ENCODE results near the gene AP1G2. TPM values are rescaled to one million over a fixed set of nuclear protein-coding genes. Genes with fewer than 3 reads are reported as not detected.

Gene AP1G2
- total RNA-seq, 2 donors from 2014 or later = 6.6 to 18.8 TPM

DNA sequence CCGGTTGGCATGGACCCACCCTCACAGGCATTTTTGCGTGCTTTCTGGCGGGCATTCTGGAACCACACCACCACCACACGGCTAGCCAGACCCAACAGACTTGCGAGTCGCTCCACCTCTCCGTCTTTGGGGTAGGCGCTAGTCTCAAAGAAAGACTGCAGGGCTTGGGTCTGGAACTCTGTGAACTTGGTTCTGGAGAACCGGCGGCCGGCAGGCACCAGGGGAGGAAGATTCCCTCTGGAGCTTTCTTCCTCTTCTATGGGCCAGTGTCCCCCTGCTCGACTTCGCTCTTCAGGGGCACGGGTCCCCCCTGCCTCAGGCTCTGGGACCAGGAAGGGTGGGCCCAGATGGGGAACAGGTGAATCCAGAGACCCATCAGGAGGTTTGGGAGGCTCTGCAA, 42.6 kb downstream of the AP1G2 start:
- Histone ChIP-seq H3K4me1 (no peaks in the 10 kb centered on the region), H3K27ac (no peak overlapping the region), H3K9me3 (no peaks in the 10 kb centered on the region), H3K27me3 (no peaks in the 10 kb centered on the region), H3K4me3 (no peak overlapping the region), H3K36me3 (no peaks in the 10 kb centered on the region)
- DNase-seq (ENCODE audit: low spot score) = no peak
- TF ChIP-seq, protein P1, sequence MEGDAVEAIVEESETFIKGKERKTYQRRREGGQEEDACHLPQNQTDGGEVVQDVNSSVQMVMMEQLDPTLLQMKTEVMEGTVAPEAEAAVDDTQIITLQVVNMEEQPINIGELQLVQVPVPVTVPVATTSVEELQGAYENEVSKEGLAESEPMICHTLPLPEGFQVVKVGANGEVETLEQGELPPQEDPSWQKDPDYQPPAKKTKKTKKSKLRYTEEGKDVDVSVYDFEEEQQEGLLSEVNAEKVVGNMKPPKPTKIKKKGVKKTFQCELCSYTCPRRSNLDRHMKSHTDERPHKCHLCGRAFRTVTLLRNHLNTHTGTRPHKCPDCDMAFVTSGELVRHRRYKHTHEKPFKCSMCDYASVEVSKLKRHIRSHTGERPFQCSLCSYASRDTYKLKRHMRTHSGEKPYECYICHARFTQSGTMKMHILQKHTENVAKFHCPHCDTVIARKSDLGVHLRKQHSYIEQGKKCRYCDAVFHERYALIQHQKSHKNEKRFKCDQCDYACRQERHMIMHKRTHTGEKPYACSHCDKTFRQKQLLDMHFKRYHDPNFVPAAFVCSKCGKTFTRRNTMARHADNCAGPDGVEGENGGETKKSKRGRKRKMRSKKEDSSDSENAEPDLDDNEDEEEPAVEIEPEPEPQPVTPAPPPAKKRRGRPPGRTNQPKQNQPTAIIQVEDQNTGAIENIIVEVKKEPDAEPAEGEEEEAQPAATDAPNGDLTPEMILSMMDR (IDR thresholded peaks at IDR 0.05) = no peak

DNA sequence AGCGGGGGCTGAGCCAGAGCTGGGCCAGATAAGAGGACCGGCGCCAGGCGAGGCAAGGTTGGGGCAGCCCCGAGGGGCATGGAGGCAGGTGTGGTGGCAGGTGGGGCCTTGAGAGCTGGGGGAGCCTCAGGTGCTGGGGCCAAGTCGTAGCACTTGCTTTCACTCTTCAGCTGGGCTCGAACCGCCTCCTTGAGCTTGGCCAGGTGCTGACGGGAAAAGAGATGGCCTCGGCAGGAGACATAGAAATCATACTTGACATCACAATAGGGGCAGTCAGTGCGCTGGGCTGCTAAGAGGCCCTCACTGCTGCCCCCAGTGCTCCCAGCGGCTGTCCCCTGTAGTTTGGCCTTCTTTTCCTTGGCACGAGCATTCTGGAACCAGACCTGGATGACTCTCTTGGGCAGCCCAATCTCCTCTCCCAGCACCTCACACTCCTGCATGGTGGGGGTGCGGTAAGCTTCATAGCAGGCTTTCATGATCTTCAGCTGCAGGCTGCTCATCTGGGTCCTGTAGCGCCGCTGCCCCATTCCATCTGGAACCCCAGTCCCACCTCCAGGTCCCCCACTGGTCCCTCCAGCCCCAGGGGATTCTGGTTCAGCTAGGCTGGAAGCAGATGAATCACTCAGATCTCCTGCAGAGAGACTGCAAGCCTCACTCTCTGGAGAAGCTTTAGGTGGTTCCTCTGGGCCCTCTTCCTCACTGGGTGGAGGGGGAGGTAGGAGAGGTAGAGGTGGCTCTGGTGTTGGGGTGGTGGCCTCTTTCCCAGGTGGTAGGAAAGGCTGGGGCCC, 44.2 kb downstream of the AP1G2 start:
- Histone ChIP-seq H3K27ac (no peak overlapping the region), H3K4me3 (no peak overlapping the region), H3K9me3 (no peaks in the 10 kb centered on the region), H3K36me3 (no peaks in the 10 kb centered on the region), H3K27me3 (no peaks in the 10 kb centered on the region), H3K4me1 (no peaks in the 10 kb centered on the region)
- no peak for DNase-seq (ENCODE audit: low spot score)
- TF ChIP-seq, protein P1 (IDR thresholded peaks at IDR 0.05) = no peak

DNA sequence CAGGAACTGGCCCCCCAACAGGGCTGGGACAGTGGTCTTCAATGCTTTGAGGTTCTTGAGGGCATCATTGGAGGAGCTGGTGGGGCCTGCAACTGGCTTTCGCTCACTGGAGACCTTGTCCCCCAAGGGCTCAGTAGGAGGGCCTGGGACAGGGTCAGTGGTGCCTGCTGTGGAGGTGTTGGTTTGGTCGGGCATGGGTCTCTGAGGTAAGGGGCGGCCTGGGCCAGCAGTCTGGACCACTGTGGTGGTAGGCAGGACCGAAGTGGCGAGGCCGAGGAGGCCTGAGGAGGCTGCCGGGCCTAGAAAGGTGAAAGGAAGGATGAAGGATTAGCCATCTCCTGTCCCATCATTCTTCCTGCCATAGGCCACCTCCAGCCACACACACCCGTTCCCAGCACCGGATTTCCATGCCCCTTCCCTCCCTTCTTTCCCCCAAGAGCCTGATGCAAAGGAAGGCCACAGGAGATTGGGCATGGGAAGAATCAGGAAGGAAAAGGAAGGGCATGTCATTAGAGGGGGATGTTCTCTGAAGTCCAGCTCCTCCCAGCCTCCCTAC, 44.9 kb downstream of the AP1G2 start:
- DNase-seq (ENCODE audit: low spot score) = no peak
- no peaks in the 10 kb centered on the region for H3K27me3 ChIP-seq
- TF ChIP-seq, protein P1 (IDR thresholded peaks at IDR 0.05) = no peak
- no peak overlapping the region for H3K4me3 ChIP-seq
- H3K36me3 ChIP-seq = no peaks in the 10 kb centered on the region
- H3K4me1 ChIP-seq = no peaks in the 10 kb centered on the region
- H3K27ac ChIP-seq = no peak overlapping the region
- H3K9me3 ChIP-seq = no peaks in the 10 kb centered on the region

DNA sequence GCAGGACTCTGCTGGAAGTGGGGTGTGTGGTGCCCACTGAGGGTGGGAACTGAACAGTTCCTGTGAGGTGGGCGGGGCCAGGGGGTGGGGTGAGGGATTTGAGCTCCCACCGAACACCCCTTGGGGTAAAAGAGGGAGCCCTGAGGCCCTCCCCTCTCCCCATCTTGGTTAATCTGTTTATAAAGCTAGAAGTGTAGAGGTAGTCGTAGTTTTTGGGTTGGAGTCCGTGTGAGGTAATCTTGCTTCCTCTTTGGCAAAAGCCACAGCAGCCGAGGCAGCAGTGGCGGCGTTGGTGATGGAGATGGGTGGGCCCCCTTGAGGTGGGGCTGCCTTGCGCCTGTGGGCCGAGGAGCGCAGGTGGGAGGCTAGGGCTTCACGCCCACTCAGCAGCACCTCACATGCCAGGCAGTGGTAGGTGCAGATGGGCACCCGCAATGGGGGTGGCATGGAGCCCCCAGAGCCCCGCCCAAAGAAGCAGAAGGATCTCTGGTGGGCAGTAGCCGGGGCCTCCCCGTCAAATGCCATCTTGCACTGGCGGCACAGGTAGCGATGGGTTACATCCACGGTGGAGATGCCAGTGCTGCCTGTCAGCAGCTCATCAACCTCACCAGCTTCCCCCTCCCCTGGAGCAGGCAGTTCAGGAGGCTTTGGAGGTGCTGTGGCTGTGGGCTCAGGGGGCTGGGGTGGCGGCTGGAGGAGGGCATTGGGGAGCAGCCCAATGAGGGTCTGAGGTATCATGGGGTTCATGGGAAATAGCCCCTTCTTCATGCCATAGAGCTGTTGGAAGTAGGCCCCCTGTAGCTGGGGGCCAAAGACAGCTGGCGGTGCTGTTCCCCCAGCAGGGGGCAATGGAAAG, 45.6 kb downstream of the AP1G2 start:
- DNase-seq (ENCODE audit: low spot score) = no peak
- Histone ChIP-seq H3K27ac (no peak overlapping the region), H3K9me3 (no peaks in the 10 kb centered on the region), H3K4me1 (no peaks in the 10 kb centered on the region), H3K4me3 (no peak overlapping the region), H3K27me3 (no peaks in the 10 kb centered on the region), H3K36me3 (no peaks in the 10 kb centered on the region)
- TF ChIP-seq, protein P1 (IDR thresholded peaks at IDR 0.05) = no peak

DNA sequence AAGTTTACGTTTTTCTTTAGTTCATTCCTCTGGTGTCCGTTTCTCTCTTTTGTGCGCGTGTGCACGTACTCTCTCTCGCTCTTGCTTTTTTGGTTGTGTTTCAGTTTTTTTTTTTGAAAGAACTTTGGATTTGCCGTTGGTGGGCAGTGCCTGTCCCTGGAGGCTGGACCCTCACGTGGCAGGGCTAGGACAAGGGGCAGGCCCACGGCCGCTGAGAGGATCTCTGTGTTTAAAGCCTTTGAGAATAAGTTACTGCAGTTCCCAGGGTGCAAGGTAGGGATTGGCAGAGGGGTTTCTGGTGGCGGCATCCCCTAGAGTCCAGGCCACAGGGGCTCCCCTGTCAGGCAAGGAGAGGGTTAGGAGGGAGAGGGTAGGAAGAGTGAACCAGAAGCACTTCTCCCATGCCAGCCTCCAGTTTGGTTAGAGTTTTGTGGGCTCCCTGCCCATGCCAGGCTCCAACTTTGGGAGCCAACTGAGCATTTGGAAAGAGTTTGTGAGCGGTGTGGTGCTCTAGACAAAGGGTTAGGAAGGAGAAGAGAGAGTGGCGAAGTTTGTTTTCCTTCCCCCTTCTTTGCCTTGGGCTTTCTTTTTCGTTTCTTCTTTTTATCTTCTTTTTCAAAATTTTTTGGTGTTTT, 46.6 kb downstream of the AP1G2 start:
- no peak overlapping the region for H3K27ac ChIP-seq
- no peaks in the 10 kb centered on the region for H3K27me3 ChIP-seq
- no peak for DNase-seq (ENCODE audit: low spot score)
- no peaks in the 10 kb centered on the region for H3K9me3 ChIP-seq
- H3K4me1 ChIP-seq = no peaks in the 10 kb centered on the region
- H3K36me3 ChIP-seq = no peaks in the 10 kb centered on the region
- H3K4me3 ChIP-seq = no peak overlapping the region
- TF ChIP-seq, protein P1 (IDR thresholded peaks at IDR 0.05) = no peak
